HT-29 (cell line): Measurements from ENCODE around the gene BPI. TPM values are rescaled to one million over a fixed set of nuclear protein-coding genes. Genes with fewer than 3 reads are reported as not detected.
"Not testable (repeated sequence)": the region's sequence is repeated elsewhere in the genome, so short reads cannot be mapped to it uniquely, and the experiment has no call there.

Experiments used
- DNase-seq: peaks from one replicate; pipeline ENCODE4 v3.0.0-alpha.2; 2015; ENCODE audit warnings: low spot score
- total RNA-seq: library from RNA; depleted of rRNA; stranded (reverse); fragments of >200 nt; shearing (Covaris generic); gene quantifications from 2 replicates; pipeline ENCODE4 v1.2.3, GENCODE V29; 2014

The BPI gene
- total RNA-seq, 1 experiment from 2014 or later: not detected

DNA sequence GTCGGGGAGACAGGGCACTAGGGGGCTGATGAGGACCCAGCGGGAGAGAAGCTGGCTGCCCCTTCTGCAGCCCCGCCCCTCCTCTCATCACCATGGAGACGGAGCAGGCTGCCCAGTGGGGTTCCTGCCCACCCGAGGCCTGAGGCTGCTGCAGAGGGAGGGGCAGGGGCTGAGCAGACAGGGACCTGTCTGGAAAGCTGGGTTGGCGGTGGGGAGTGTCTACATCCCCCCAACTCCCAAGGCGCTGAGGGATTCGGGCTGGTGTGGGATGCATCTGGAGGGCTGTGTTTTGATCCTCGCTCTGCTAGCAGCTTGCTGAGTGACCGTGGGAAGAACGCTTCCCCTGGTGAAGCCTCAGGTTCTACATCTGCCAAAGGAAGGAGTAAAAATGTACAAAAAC lies 1.2 kb upstream of the BPI start:
- DNase-seq: no peak

DNA sequence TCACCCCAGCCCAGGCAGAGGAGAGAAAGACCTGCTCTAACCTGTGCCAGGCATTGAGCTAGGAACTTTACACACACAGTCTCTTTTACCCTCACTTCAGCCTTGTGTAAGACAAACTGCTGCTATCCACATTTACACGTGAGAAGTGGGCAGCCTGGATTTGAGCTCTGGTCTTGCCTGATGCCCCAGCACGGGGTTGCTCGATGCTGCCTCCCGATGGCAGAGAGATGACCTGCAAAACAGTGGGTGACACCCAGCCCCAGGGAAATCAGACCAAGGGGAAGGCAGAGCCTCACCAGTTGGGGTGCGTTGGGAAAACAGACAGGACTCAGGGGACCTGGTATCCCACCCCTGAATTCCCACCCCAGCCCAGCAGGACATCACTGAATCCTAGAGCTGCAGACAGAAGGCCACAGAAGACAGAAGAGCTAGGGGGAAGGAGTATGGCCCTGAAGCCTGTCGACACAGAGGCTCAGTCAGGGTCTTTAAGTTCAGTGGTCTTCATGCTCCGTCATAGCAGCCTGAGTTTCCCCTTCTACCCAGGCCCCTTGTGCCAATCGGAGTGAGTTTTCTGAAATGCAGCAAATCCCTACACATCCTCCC lies 990 bp downstream of the BPI start:
- DNase-seq: peak; percentile 48

- no peak for DNase-seq
Measured at GRCh38 chr20:38305541-38305940, 1.6 kb downstream of the BPI start.

GRCh38 chr20:38306379-38306778 lies 2.4 kb downstream of the BPI start:
- DNase-seq: no peak

DNA sequence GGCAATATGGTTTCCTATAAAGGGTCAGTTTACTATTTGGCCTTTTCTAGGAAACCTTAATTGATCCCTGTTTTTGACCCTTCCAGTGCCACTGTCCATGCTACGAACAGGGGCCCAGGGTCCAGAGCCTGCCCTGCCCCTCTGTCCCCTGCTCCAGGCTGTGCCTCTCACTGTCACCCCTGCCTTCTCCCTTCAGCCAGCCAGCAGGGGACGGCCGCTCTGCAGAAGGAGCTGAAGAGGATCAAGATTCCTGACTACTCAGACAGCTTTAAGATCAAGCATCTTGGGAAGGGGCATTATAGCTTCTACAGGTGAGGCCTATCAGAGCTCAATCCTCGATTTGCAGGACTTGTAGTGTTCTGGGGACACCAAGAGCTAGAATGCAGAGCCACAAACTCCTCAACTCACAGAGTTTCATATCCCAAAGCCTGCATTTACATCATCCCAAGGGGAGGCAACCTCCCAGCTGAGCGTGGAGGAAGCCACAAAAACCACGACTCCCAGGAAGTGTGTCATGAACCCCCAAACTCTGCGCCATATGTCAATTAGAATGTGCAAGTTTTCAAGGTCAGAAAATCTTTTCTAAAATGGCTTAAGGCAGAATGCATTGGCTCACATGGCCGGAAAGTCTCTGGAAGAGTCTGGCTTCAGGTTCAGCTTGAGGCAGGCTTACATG lies 3.6 kb downstream of the BPI start:
- no peak for DNase-seq

- no peak for DNase-seq
Measured at GRCh38 chr20:38308047-38308438, 4.1 kb downstream of the BPI start.

DNA sequence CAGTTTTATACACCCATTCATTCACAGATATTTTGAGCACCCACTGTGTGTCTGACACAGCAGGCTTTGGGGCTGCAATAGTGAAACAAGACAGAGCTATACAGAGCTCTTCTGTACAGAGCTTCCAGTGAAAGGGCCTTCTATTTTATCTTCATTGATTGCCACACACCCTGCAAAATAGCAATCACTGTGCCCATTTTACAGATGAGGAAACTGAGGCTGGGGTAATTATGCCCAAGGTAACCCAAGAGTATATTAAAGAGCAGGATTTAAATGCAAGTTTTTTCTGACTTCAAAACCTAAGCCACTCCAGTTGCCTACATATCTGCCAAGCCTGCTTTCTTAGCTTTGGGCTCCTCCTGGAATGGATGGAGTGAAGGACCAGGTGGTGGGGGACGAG lies 4.5 kb downstream of the BPI start:
- no peak for DNase-seq

GRCh38 chr20:38311091-38311490 lies 7.1 kb downstream of the BPI start:
- DNase-seq: no peak

DNA sequence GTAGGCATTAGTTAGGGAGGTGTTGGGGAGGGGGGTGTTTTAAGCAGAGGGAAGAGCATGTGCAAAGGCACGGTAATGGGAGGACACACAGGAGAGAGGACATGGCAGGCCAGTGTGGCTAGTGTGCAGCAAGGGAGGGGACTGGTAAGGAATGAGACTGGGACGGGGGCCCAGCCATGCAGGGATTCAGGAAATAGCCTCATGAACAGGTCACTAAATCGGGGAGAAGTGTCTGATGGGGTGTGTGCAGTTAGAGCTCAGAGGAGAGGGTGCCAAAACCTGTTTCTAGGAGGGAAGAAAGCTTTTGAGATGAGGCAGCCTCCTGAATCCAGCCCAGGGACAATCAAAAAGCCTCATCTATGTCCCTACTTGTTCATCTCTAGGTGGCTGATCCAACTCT lies 7.5 kb downstream of the BPI start:
- DNase-seq: no peak

- no peak for DNase-seq
Measured at GRCh38 chr20:38313676-38314075, 9.7 kb downstream of the BPI start.

GRCh38 chr20:38314350-38314749 lies 10.4 kb downstream of the BPI start:
- DNase-seq: not testable (repeated sequence)

DNA sequence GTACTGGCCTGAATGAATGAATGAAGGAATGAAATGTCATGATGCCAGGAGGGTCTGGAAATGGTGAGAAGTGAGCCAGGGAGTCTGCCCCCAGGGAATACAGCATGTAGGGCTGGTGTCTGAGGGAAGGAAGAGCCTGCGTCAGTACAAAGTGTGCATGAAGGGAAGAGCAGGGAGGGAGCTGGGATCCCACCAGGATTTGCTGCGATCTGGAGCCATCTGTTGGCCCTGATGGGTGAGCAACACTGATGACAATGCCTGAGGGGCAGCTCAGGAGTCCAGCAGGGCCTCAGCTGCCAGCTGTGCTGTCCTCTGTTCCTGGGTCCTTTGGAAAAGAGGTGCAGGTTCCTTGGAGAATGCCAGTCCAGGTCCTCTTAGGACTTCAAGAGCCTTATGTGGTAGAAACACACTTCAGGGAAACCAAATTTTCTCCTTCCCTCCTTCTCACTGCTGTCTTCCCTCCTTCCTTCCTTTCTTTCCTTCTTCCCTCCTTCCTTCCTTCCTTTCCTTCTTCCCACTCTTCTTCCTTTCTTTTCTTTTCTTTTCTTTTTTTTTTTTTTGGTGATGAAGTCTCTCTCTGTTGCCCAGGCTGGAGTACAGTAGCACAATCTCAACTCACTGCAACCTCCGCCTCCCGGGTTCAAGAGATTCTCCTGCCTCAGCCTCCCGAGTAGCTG lies 11.5 kb downstream of the BPI start:
- peak; percentile 41 for DNase-seq

GRCh38 chr20:38316341-38316740 lies 12.4 kb downstream of the BPI start:
- no peak for DNase-seq

DNA sequence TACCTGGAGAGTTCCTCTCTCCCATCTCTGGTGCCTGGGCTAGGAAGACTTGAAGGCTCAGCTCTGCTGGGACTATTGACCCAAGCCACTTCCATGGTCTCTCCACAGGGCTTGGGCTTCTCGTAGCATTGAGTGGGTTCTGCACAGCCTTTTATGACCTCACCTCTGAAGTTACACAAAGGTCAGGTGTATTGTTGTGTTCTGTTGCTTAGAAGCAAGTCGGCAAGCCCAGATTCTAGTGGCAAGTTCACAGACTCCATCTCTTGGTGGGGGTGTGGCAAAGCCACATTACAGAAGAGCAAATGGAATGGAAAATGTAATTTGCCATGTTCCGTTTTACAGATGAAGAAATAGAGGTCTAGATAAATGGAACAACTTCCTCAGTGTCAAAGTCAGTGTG lies 13.5 kb downstream of the BPI start:
- no peak for DNase-seq

- DNase-seq: no peak
Measured at GRCh38 chr20:38320221-38320620, 16.3 kb downstream of the BPI start.

DNA sequence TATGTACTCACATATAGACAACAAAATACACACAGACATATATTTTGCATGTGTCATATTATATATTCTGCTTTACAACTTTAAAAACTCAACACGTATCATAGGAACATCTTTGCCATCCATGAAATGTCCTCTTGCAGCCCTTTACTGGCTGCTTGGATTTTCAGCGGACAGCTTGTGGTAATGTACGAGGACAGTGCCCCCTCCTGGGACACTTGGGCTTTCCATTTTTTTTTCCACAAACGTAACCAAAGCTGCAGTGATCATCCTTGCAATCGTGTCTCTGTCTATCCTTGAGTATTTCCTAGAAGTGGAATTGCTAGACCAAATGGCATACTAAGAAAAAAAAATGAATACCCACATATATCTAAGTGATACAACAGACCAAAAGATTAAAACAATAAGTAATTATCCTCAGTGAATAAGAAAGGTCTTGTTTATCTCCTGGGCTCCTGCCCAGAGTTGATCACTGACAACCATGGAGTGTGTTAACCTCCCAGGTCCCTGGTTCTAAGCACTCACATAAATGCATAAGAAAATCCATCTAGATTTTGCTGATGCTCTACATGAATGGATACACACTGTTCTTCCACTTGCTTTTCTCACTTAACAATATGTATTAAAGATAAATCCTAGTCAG lies 18.1 kb downstream of the BPI start:
- peak; percentile 77 for DNase-seq

- no peak for DNase-seq
Measured at GRCh38 chr20:38324159-38324558, 20.2 kb downstream of the BPI start.

DNA sequence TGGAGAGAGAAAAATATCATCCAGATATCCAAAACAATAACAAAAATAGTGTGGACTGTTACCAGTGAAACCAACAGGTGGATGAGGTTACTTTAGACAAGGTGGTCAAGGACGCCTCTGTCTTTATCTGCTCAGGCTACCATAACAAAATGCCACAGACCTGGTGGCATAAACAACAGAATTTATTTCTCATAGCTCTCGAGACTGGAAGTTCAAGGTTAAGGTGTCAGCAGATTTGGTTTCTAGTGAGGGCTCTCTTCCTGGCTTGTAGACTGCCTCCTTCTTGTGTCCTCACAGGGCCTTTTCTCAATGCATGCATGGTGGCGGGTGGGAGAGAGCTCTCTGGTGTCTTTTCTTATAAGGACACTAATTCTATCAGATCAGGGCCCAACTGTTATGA lies 21.2 kb downstream of the BPI start:
- no peak for DNase-seq

DNA sequence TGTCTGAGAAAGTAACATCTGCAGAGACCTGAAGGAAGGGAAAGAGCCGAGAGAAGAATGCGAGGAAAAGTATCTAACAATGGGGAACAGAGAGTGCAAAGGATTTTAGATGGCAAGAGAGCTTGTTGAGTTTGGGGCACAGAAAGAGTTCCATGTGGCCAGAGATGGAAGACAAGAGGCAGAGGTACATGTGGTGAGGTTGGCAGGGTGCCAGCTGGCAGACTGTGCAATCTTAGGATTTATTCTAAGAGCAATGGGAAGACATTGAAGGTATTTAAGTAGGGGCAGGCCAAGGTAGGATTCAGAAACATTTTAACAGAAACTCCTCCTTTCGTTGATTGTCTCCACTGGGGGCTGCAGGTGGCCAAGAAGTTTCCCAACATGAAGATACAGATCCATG lies 21.9 kb downstream of the BPI start:
- no peak for DNase-seq

- no peak for DNase-seq
Measured at GRCh38 chr20:38326309-38326708, 22.4 kb downstream of the BPI start.

DNA sequence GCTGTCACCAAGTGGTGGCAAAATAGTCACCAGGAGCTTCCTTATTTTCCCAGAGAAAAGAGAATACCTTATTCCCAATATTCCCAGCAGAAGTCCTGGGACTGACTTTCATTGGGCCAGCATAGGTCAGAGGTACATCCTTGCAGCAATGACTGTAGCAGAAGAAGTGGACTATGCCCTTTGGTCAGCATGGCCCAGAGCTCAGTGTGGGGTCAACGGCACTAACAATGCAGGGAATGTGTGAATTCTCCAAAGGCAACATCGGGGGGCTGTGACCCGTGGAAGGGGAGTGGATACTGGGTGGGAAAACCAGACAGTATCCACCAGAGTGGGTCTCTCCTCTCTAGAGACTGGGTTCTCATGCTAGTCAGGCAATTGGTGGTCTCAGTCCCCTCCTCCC lies 26.7 kb downstream of the BPI start:
- DNase-seq: no peak

DNA sequence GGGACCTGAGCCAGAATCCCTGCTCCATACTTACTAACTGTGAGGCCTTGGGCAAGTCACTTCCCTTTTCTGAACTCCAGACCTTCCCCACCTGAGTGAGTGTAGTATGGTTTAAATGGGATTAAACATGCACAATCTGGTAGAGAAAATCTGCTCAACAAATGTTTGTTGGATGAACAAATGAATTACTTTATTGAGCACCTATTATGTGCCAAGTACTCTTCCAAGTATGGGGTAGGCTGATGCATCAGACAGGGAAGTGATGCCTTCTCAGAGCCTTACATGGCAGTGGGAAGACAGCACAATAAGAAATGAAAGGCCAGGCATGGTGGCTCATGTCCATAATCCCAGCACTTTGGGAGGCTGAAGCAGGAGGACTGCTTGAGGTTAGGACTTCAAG lies 27.3 kb downstream of the BPI start:
- DNase-seq: no peak

GRCh38 chr20:38331814-38332213 lies 27.9 kb downstream of the BPI start:
- DNase-seq: no peak
